ENCODE data around the gene ABCG5.

ABCG5 gene

DNA sequence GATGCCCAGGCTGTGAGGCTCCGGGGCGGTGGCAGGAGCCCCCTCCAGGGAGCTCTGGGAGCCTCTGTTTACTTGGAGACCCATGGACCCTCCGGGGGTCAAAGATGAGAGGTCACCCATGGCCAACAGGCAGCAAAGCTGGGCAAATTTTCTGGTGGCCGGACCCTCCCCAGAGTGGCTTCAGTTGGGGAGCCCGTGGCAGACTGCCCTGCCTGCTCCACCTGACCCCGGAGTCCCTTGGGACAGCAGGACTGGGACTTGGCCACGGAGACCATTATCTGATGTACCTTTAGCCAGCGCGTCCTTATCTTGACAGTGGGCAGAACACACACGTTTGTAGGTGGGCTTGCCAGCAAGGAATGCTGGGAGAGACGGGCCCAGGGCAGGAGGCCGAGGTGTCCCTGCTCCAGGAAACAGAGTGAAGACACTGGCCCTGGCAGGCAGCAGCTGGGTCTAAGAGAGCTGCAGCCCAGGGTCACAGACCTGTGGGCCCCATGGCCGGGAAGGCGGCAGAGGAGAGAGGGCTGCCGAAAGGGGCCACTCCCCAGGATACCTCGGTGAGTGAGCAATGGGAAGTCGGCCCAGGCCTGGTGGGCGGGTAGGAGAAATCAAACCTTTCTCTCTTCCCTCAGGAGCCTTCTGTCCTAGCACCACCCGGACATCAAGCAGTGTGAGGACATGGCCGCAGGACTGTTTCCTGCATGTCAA is at the start of gene ABCG5, which contains the start of gene ABCG8:
Gene ABCG5, minus strand, starts transcription at position 280 of the 708 bp plus-strand sequence. Its CDS starts 160 bp downstream, at position 120.
Gene ABCG8, plus strand, starts transcription at position 412 of the 708 bp plus-strand sequence. Its CDS starts 83 bp downstream, at position 495.
- DNase-seq (ENCODE audit: low read depth in 2 of 2), result no peak

DNA sequence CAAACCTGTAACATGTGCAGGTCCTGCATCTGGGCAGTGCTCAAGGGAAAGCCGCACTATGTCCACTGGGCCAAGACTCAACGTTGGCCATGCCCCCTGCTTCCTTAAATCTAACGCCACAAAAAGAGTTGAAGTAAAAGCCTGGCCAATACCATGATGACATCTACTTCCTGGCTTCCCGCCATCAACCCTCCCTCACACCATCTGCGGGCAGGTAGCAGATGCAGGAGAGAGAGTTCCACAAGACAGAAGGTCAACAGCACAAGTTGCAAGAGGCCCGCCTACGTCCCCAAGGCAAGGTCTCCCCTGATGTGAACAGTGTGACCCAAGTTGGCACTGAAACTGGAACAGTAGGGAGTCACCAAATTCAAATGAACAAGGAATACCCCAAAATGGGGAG is 48.5 kb upstream of the ABCG5 start:
- no peak for DNase-seq (ENCODE audit: low read depth in 2 of 2)

DNA sequence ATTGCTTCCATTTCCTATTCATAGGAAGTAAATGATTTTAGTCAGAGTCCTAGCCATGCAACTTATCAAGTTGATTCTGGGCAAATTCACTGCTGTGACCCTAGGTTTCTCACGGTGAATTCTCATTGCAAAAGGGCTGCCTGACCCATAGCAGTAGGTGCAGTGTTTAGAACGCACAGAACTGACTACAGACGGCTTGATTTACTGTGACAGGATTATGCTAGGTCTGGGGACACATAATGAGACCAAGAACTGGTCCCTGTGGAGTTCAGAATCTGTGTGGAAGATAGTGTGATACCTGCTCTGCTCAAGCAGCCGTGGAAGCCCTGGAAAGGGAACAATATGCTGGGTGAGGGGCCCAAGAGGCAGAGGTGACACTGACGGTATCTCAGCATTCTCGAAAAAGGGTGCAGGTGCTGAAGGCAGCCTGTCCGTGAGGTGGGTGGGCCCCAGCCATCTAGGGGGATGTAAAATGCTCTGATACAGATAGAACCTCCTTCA is 46.5 kb upstream of the ABCG5 start:
- DNase-seq (ENCODE audit: low read depth in 2 of 2), result no peak

DNA sequence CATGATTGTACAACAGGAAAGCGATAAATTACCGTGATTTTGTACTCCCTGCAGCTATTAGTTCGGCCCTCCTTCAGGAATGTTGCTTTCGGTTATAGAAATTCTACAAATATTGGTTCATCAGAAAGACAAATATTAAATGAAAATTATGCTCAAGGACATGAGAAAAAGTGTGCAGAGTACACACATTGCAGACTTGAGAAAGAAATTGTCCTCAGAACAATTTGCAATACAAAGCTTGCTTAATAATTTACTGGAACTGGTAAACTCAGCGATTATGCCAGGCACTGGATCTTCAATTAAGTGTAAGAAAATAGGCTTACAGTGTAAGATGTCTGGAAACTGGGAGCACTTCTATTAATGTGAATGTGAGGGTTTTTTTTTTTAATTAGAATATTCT is 46.0 kb upstream of the ABCG5 start:
- DNase-seq (ENCODE audit: low read depth in 2 of 2), result no peak

DNA sequence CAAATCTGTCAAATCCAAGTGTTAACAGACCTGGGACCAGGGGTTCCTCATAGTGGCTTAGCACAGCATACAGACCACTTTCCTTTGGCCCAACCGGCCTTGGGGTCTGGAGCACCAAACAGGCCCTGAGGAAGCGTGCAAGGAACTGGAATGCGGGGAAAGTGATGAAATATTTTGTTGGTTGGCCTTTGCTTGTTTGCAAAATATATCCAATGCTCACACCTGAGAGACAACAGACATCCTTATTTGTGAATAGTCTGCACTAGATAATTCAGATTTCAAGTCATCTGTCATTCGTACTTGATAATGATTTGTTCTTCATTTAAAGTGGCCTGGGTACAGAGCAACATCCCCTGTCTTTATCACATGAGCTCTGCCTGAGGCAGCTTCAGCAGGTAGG is 43.7 kb upstream of the ABCG5 start:
- DNase-seq (ENCODE audit: low read depth in 2 of 2), result no peak

DNA sequence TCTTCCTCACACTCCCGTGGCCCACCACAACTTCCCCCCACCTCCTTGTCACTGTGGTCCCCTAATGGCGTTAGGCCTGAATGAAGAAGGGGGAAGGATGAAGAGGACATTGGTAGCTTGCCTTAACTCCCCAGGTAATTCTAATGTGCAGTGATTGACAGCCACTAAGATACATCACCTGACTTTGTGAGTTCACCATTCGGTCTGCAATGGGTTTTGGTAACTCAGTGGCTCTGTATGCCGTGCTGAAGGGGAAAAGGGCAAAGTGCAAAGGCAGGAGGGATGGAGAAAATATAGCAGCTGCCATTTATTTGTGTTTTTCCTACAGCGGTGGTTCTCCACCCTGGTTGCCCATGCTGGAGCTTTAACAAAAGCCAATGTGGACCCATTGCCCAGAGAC is 42.3 kb upstream of the ABCG5 start:
- no peak for DNase-seq (ENCODE audit: low read depth in 2 of 2)

DNA sequence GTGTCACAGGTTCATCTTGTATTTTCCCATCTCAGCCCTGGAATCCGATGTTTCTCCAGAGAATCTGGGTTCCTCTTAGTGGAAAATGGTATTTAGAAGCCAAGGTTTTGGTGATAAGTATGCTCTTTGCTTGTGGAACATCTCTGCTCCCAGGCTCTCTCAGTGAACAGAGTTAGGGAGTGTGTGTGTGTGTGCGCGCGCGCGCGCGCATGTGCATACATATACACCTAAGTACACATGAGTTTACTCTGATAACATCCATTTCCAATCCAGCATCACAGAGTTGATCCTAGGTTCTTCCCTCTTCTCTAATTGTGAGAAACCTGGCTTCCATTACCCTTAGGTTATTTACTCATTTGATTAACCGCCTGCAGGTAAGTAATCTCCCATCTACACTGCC is 41.8 kb upstream of the ABCG5 start:
- DNase-seq (ENCODE audit: low read depth in 2 of 2), result no peak

DNA sequence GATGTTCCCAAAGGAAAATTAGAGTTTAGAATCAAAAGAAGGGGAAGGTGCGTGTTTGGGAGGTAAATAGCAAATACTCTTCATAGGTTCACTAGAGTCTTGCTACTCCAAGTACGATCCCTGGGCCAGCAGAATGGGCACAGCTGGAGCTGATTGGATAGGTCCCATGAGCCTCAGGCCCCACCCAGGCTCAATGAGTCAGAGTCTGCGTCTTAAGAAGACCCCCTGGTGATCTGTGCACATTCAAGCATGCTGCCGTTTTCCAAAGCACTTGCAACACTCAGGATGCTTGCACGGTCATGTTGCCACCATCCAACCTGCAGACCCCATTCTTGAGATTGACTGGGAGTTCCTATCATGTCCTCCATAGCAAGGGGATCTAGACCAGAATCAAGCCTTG is 40.6 kb upstream of the ABCG5 start:
- DNase-seq (ENCODE audit: low read depth in 2 of 2), result no peak

DNA sequence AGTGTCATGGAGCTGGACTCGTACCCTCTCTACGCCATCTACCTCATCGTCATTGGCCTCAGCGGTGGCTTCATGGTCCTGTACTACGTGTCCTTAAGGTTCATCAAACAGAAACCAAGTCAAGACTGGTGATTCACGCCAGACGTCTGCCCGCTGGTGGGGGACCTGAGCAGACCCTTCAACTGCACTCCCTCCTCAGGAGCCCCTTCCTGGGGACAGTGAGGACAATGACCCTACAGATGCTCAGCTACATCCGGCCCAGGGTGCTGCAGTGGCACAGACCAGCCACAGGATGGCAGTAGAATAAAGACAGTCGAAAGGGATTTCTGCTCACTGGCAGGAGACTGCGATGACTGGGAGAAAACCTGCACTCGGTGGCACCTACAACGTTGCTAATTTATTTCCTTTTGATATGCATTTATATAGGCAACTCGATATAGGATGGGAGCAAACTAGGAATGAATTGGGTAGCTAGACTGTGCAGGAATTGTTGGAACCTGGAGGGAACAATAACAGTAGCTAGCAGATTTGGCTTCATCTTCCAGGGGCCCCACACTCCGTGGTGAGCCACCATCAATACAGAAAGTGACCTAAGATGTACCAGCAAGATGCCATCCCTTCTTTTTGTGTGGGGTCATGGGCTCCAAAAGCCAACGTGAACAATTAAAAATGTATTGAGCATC is 39.3 kb upstream of the ABCG5 start:
- DNase-seq (ENCODE audit: low read depth in 2 of 2), result peak in 1 of 2 donors; percentile 9

DNA sequence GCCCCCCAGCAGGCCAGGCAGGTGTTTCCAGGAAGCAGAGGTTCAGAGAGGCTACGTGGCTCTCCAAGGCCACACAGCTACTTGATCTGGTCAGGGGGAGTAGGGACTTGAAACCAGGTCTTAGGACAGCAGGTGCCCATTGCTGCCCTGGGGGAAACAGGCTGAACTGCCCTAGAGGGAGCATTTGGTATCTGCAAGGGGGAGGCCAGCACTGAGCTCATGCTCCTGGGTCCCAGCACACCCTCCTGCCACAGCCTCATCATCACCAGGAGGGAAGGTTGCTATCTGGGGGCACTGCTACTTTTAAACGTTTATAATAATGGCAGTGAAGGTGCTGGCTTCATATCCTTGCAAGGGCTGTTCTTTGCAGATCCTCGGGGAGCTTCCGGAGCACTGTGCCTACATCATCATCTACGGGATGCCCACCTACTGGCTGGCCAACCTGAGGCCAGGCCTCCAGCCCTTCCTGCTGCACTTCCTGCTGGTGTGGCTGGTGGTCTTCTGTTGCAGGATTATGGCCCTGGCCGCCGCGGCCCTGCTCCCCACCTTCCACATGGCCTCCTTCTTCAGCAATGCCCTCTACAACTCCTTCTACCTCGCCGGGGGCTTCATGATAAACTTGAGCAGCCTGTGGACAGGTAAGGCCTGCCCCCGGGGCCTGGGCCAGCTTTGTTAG is 36.3 kb upstream of the ABCG5 start:
- DNase-seq (ENCODE audit: low read depth in 2 of 2), result no peak

DNA sequence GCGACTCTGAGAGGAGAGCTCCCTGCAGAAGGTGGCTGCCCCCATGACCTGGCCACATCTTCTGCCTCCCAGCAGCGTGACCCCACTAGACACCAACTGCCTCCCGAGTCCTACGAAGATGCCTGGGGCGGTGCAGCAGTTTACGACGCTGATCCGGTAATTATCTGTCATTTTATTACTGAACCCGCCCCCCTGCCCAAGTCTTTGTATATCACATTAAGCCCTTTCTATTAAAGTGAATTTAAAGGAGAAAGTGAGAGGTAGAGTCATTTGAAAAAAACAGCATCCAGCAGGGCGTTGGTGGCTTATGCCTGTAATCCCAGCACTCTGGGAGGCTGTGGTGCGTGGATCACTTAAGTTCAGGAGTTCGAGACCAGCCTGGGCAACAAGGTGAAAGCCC is 33.5 kb upstream of the ABCG5 start:
- no peak for DNase-seq (ENCODE audit: low read depth in 2 of 2)

DNA sequence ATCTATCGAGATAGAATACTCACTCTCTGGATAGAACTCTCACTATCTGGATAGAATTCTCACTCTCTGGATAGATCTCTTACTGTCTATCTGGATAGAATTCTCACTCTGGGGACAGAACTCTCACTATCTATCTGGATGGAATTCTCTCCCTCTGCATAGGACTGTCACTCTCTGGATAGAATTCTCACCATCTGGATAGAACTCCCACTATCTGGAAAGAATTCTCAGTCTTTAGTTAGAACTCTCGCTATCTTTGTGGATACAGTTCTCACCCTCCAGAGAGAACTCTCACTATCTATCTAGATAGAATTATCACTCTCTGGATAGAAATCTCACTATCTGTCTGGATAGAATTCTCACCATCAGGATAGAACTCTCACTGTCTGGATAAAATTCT is 16.7 kb upstream of the ABCG5 start:
- no peak for DNase-seq (ENCODE audit: low read depth in 2 of 2)

DNA sequence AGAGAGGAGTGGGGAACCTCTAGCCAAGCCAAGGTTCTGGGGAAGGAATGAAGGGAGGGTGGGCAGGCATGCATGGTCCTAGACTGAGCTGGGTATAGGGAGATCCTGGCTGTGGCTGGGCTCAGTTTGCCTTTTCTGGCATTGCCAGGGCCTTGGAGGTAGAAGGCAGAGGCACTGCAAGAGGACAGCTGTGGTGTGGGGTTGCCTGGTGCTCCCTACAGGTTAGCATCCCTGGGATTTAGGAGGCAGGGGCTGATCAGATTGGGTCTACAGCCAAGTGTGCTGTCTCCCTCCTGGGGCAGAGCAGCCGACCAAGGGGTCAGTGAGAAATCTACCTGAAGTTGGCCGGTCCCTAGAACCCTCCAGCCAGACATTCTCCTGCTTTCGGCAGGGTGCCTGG is 16.0 kb upstream of the ABCG5 start:
- DNase-seq (ENCODE audit: low read depth in 2 of 2), result no peak

DNA sequence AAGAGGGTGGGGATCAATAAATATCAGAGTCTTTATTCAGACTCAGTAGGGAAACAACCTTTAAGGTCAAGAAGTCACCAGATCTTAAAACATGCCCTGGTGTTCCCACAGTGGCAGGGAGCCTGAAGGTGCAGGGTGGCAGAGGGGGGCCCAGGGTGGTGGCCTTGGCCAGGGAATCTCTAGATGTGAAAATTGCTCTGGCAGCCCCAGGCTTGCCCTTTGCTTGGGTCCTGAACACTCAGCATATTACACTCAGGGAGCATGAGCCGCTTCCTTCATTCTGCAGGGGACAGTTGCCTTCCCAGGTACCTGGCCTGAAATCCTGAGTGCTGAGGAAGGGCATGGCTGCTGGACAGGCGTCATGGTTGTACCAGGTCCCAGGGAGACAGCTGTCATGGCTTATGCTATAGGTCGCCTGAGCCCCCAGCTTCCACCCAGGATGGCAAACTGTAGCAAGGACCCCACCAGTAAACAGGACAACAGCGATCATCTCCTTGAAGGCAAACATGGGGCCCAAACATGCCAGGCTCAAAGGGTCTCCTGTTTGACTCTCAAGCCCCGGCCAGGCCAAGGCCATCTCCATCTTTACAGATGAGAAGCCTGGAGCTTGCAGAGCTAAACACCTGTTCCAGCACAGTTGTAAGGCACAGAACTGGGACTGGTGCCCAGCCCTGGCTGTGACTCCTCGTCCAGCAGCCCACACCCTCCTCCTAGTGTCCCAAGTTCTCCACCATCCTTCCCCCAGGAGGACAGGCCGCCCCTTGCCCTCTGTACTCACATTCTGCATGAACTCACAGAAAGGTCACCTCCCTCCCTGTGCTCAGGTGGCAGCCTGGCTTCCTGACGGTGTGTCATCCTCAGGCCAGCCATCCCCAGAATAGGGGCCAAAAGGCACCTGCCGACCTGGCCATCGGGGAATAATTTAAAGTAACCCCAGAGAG is 14.8 kb upstream of the ABCG5 start:
- DNase-seq (ENCODE audit: low read depth in 2 of 2), result no peak

DNA sequence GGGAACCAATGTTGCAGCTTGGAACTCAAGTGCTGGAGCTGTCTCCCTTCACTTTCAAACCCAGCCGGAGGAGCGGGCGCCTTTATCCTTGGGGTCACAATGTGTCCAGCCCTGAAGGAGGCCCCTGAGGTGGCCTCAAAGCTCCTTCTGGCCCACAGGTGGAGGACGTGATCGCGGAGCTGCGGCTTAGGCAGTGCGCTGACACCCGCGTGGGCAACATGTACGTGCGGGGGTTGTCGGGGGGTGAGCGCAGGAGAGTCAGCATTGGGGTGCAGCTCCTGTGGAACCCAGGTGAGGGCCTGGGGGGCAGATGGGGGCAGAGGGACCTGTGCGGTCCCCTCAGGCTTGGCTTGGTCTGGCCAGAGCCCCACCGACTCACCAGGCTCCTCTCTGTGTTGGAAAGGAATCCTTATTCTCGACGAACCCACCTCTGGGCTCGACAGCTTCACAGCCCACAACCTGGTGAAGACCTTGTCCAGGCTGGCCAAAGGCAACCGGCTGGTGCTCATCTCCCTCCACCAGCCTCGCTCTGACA is 13.6 kb upstream of the ABCG5 start:
- DNase-seq (ENCODE audit: low read depth in 2 of 2), result no peak

DNA sequence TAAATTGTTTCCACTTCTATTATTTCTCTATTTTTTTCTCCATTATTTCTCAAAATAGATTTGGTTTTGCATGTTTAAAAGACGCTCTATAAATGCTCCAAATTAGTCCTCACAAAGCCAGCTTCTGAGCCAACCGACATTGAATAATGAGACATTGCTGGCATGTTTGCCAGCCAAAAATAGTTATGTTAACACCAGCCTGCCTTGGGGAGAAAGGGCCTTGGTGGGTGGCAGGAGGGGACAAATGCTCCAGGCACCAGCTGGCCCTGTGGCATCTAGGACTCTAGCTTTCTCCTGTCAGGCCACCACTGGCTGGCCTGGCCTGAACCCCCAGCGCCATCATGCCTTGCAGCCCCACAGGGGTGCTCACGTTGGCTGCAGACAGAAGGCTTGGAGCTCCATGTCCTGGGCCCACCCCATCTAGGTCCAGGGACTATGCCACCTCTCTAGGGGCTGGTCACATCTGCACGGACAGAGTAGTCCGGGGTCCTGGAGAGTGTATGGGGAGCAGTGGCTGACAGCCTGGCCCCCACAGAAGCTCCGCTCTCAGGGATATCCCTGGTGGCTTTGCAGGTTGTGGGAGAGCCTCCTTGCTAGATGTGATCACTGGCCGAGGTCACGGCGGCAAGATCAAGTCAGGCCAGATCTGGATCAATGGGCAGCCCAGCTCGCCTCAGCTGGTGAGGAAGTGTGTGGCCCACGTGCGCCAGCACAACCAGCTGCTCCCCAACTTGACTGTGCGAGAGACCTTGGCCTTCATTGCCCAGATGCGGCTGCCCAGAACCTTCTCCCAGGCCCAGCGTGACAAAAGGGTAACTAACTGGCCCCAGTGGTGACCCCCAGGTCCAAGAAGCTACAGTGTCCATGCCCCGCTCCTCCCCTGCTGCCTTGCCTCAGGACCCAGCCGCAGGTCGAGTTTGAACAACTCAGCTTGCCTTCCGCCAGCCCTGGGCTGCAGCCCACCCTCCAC is 12.7 kb upstream of the ABCG5 start:
- no peak for DNase-seq (ENCODE audit: low read depth in 2 of 2)

DNA sequence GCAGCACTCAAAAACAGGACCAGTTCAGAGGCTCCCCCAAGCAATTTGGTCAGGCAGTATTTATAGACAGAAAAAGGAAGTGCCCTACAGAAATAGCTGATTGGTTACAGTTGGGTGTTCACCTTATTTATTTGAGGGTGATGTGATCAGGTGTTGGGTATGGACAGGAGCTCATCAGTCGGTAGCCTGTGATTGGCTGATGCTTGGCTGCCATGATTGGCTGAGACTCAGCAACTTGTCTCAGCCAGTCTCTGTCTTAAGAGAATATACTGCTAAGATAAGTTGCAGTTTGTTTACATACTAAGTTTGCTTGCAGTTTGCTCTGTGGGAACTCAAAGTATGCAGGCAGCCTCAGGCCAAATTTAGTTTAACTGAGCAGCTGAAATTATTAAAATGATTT is 9.6 kb upstream of the ABCG5 start:
- no peak for DNase-seq (ENCODE audit: low read depth in 2 of 2)

DNA sequence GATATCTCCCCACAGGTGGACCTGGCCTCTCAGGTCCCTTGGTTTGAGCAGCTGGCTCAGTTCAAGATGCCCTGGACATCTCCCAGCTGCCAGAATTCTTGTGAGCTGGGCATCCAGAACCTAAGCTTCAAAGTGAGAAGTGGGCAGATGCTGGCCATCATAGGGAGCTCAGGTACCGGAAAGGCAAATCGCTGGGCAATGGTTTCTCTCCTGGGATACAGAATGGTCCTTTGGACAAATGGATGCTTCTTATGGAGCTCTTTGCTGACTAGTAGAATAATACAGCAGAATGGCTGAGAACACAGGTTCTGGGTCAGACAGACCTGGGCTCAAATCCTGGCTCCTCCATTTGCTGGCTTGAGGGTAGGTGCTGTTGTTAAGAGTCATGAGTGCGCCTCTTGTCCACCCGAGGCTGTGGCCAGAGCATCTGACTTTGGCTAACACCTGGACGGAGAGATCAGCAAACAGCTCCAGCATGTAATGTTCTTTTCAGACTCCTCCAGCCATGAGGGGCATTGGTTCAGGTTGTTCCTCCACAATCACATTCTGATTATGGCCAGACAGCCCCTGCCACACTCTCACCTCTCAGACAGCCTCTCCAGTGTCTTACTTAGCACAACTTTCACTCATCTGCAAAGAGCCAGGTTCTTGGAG is 7.6 kb upstream of the ABCG5 start:
- DNase-seq (ENCODE audit: low read depth in 2 of 2), result no peak

DNA sequence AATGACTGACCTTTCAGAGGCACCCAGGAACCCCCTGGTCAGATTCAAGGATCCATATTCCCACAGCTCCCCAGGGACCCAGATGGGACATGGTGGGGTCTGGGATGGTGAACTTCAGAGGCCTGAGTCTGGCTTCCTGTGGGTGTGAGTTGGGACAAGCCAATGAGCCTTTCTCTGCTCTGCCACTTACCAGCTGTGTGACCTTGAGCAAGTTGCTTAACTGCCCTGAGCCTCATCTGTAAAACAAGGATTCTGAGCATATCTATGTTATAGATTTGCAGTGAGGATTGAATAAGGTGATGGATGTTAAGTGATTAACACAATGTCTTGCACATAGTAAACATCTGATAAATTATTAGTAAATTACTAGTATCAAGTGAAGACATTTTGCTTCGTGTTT is 6.5 kb upstream of the ABCG5 start:
- no peak for DNase-seq (ENCODE audit: low read depth in 2 of 2)

DNA sequence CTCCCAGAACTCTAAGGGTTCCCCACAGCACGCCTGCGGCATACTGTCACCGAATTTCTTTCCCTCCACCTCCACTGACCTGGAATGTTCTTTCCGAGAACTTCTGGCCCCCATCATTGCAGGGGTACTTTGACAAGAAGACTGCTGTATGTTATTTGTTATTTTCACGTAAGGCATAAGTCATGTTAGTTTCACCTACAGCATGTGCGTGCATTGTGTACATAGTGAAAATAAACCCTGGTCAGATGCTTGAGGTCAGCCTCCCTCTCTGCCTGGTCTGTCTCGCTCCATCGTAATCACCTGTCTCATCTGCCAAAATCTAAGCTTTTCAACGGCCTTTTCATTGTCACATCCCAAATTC is 4.2 kb upstream of the ABCG5 start:
- no peak for DNase-seq (ENCODE audit: low read depth in 2 of 2)

Data from stimulated activated CD8-positive, alpha-beta memory T cell treated with anti-CD3 and anti-CD28 coated beads, Interleukin-15, amount 100 ng/mL, for 4 hours (primary cell).